GM12801 (cell line): Measurements from ENCODE around the gene LRRIQ4.

ENCODE experiments used
- TF ChIP-seq, protein P1 (sequence below): IDR thresholded peaks from one replicate; pipeline ENCODE4 v1.5.1; 2011; ENCODE audit warnings: control low read depth; ENCODE audit not compliant: insufficient read length; ENCODE audit errors: extremely low read depth

Gene LRRIQ4

DNA sequence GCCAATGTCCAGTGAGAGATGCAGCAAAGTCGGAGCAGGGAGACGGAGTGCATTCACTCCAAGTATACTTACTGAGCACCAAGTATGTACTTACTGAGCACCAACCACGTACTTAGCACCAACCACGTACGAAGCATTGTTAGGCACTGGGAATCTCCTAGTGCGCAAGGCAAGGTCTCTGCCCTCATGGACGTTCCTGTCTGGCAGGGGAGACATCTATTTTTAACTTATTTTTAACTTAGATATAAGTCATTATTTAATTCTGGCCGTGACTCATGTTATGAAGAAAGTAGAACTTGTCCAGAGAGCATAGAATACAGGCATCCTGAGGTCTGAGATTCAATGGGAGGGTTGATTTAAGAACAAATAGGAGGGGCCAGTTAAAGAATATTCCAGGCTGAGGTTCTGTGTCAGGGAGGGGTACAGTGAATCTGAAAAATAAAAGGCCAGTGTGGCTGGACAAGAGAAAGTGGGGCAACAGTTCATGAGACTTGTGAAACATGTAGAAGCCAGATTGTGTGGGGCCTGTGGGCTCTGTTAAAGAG lies 66.4 kb downstream of the LRRIQ4 start:
- TF ChIP-seq, protein P1, sequence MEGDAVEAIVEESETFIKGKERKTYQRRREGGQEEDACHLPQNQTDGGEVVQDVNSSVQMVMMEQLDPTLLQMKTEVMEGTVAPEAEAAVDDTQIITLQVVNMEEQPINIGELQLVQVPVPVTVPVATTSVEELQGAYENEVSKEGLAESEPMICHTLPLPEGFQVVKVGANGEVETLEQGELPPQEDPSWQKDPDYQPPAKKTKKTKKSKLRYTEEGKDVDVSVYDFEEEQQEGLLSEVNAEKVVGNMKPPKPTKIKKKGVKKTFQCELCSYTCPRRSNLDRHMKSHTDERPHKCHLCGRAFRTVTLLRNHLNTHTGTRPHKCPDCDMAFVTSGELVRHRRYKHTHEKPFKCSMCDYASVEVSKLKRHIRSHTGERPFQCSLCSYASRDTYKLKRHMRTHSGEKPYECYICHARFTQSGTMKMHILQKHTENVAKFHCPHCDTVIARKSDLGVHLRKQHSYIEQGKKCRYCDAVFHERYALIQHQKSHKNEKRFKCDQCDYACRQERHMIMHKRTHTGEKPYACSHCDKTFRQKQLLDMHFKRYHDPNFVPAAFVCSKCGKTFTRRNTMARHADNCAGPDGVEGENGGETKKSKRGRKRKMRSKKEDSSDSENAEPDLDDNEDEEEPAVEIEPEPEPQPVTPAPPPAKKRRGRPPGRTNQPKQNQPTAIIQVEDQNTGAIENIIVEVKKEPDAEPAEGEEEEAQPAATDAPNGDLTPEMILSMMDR: no peak

DNA sequence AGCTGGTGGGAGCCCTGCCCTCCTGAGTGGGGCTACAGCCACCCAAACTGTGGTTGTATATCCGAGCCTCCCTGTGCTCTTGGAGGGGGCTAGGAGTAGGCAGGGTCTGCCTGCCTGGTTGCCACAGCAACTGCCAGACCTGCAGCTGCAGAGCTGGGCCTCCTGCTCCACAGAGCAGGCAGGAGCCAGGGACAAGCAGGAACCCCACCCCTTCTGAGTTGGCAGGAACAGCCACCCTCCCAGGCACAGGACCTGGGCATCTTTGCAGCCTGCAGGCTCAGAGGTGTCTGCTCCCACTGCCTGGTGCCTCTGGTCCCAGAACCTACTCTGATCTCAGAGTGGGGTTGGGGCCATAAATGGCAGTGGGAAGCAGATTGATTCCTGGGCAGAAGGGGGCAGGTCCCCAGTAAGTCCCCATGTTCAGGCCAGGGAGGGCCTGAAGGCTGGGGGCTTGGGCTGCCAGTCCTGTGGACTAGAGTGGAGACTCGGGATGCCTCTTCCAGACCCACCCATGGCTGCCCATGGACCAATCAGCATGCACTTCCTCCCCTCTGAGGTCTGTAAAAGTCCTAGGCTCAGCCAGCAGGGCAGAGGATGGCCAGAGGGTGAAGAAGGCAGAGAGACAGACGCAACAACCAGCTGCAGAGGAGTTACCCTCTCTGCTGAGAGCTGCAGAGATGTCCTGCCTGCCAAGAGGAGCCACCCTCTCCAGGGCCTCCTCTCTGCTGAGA lies 67.3 kb downstream of the LRRIQ4 start:
- TF ChIP-seq, protein P1: no peak

DNA sequence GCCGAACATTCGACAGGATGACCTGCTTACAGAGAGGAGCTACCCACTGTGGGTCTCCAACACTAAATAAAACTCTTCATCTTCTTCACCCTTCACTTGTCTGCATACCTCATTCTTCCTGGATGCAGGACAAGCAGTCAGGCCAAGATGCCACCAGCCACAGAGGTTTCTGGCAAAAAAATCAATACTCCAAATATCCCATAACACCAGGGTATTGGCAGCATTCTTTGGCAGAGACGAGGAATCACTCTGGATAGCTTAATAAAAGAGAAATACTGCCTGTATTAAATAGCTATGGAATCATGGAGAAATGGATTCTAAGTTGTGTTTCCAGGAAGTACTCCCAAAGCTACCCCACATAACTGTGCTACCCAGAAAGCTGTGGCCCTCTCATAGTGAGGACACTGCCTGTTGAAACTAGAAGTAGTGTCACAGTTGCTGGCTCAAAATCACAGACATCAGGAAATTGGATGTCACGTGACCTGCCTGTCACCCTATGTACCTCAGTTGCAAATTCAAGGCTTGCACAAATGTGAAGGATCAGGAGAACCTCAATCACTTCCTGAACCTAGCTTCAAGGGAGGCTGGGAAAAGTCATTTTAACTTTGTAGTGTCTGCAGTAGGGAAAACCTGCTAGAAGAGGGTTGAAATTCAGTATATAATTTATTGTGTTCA lies 68.0 kb downstream of the LRRIQ4 start:
- TF ChIP-seq, protein P1: no peak

DNA sequence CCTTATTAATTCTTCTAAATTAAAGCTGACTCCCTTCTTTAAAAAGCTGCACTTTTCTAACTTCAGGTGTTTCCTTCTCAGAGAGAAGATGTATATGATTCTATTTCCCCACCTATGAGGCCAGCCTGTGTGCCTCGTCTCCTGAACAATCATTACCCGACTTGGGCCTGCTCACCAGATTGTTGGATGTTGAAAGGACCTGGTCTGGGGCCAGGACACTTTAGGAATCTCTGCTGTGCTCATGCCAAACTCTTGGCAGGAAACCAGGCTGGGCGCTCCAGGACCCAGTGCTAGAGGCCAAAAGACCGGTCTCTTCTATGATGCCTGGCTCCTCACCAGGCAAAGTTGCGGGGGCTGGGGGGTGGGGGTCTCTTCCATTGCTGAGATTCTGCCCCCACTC lies 74.0 kb downstream of the LRRIQ4 start:
- TF ChIP-seq, protein P1: no peak
